GM21390 (cell line): Measurements from ENCODE around the gene SYNDIG1L.
A peak's percentile ranks its signal among the peaks of the same experiment; 100 is the strongest.
"Not testable (repeated sequence)": the region's sequence is repeated elsewhere in the genome, so short reads cannot be mapped to it uniquely, and the experiment has no call there.

Source experiments
- ATAC-seq: cut with Tn5 transposase; IDR thresholded peaks from one replicate; pipeline ENCODE4 v1.9.1; 2021; ENCODE audit not compliant: unreplicated experiment

The SYNDIG1L gene

DNA sequence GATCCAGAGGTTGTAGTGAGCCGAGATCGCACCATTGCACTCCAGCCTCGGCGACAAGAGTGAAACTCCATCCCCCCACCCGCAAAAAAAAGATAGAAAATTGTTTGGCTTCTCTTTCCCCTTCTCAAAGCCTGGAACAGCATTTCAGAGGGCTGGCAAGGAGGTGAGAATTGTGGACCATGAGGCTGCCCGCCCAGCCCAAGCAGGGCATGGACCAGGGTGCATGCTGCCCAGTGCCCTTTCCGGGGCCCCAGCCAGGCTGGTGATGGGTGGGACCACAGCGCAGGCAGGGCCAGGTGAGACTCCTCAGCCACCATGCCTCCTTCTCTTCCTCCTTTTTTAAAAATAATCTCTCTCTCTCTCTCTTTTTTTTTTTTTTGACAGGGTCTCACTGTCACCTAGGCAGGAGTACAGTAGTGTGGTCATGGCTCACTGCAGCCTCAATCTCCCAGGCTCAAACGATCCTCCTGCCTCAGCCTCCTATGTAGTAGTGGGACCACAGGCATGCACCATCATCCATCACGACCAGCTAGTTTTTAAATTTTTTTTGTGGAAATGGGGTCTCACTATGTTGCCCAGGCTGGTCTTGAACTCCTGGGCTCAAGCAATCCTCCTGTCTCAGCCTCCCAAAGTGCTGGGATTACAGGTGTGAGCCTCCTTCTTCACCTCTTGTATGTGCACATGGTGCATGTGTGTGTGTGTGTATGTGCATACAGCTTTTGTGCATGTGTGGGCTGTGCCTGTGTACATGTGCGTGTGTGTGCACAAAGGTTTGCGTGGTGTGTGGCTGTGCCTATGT is 22.2 kb downstream of the SYNDIG1L start:
- ATAC-seq, result no peak

DNA sequence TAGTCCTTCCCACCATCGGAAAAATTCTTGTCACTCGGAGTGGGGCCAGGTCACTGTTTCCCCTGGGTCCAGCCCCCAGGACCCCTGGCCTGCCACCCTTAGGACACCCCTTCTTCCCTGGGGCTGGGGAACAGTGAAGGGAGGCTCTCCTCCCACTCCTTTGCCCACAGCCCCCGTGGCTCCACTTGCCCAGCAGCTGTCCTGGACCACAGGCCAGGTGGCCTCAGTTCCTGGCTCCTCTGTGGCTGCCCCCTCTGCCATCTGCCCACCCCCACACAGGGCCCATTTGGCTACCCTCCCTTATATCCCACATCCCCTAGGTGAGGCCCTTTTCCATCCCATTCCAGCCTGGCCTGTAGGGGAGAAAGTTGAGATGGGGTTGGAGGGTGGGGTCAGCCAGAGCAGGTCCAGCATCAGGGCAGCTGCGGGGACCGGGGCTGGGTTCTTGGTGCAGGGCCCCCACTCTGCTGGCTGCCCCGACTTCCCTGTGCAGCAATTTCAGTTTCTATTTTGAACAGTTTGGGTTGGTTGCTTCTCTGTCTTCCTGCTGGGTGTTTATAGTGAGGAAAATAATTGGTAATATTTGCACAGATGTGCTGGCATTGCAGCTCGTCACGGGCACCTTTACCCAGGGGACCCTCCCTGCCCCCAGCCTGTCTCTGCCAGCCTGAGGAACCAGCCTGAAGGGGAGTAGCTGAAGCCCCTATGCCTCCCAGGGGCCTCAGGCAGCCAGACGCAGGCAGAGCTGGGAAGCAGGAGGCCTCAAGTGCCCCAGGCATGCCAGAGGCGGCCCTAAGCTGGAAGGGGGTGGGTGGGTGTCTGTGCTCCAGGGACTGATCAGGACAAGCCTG is 23.4 kb downstream of the SYNDIG1L start:
- no peak for ATAC-seq

DNA sequence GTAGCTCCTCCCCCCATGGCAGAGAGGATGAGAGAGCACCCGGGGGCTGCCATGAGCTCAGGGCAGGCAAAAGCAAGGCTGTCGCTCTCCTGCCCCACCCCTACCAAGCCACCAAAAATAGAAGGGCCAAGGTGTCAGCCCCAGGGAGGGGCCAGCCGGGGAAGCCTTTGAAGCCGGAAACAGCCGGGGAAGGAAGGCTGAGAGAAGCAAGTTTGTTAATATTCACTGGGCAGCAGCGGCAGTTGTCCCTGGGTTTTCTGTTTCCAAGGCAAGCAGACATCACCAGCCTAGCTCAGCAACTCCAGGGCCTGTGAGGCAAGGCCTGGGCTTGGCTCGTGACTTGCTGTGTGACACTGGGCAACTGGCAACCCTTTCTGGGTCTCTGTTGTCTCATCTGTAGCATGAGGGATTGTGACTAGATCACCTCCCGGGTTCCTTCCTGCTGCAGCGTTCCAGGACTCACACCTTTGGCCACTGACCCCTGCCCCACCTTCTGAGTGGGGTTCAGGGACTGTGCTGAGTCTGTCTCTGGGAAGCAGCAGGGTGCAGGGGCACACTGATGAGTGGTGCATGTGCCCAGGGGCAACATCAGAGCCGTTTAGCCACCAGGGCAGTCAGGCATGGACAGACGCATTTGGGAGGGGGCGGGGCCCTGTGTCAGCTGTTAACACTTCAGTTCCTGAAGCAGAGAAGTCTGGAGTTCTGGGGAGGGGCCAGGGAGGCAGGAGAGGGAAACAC is 24.3 kb downstream of the SYNDIG1L start:
- ATAC-seq, result peak; percentile 78

DNA sequence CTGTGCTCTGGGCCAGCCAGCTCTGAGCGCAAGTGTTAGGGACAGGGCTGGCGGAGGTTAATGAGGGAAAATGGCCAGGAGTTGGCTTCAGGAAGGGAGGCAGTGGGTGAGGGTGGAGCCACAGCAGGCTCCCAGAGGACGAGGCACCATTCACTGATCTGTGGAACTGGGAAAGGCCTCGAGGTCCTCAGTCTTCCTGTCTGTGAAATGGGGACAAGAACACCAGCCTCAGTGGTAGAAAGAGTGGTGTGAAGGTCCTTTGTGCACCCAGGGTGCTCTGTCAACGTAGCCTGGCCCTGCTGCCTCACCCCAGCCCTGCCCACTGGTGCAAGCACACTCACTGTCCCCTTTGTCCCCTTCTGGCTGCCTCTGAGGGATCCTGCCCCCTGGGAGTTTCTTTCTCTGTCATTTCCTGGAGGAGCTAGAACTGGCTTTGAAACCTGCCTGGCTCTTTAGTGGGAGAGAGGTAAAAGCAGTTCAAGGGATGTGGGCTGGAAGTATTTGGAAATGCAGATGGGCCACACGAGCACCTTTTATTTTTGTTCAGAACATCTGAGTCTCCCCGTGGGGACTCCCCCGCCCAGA is 25.0 kb downstream of the SYNDIG1L start:
- ATAC-seq, result no peak

DNA sequence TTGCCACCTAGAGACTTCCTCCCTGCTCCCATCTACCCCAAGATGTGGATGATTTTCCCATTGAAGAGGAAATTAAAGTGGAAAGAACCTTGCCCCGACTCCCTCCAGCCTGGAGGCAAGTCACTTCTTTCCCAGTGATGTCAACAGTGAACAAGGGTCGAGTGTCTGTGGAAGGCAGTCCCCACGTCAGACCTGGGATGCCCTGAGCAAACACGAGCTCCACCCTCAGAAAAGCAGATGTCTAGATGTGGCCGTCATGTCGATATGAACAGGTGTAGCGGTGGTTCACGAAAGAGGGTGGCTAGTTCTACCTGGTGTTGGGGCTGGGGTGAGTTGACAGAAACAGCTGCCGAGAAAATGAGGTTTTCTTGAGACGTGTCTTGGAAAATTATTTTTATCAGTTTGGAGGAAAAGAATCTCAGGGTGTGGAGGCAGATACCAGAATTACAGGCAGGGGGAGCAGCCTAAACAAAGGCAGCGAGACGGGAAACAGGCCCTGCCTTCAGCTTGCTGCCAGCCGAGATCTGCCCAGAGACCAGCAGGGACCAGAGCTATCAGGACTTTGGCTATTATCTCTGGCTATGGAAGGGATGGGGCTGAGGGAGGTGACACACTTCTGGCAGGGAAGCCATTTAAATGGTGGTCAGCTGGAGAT is 25.9 kb downstream of the SYNDIG1L start:
- no peak for ATAC-seq

DNA sequence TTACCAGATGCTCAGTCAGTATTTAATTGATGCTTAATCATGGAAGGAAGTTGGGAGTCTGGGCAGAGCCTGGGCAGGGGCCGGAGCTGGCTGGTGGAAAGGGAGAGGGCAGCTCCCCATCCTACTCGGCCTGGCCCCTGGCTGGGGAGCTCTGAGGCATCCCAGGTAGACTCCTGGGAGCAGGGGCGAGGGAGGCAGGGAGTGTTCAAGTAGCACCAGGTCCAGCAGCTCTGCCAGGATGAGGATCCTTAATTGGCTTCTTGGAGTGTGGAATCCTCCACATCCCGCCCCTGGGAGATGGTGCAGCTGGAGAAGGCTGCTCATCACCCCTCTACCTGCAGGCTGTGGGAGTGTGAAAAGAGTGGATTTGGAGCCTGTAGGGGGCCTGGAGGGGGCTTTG is 30.9 kb downstream of the SYNDIG1L start:
- no peak for ATAC-seq

DNA sequence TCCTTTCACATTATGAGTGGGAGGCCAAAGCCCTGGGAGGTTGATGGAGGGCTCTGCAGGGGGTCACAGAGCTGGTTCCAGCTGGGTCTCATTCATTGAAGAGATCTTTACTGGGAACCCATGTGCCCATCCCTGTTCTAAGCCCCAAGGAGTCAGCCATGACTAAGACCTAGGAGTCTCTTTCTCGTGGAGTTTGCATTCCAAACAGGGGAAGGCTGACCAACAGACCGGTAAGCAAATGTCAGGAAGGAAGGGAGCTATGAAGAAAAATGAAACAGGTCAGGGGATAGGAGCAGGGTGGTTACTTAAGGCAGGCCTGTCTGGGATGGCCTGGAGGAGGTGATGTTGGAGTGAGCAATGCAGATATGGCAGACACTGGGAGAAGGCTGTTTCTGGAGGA is 31.5 kb downstream of the SYNDIG1L start:
- no peak for ATAC-seq

DNA sequence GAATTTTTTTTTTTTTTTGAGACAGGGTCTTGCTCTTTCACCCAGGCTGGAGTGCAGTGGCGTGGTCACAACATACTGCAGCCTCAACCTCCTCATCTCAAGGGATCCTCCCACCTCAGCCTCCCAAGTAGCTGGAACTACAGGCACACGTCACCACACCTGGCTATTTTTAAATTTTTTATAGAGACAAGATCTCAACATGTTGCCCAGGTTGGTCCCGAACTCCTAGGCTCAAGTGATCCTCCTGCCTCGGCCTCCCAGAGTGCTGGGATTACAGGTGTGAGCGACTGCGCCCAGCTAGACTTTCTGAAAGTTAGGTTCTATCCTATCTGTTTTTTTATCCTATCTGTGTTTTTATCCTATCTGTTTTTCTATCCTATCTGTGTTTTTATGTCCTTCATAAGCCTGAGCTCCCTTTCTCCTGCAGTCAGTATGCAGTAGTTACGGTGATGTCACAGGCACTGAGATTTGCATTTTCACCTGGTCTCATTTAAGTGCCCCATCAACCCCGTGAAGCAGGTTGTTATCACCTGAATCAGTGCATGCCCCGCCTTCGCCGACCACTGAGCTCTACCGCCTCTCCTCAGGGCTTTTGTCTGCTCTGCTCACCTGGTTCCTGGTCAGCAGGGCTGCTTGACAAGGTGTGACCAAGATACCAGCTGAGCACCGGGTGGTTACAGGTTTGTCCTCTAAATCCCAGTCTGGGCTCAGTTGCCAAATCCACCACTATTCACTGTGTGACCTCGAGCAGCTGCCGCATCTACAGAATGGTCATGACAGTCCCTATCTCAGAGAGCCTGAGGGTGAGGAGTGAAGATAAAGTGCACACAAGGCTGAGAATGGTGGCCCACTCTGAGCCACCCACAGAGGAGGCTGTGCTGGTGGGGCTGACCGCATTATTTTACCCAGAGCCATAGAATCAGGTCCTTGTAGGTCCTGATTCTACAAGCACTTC is 33.1 kb downstream of the SYNDIG1L start:
- no peak for ATAC-seq

DNA sequence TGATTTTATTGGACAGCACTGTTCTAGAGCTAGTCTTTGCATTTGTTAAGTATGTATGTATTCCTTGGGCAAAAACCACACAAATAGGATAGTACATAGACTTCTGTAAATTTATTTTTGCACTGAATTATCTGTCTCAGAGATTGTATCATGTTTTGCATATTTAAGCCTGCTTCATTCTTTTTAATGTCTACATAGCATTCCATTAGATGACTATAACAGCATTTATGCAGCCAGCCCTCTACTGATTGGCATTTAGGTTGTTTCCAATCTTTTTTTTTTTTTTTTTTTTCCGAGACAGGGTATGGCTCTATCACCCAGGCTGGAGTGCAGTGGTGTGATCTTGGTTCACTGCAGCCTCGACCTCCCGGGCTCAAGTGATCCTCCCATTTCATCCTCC is 34.5 kb downstream of the SYNDIG1L start:
- ATAC-seq, result no peak

DNA sequence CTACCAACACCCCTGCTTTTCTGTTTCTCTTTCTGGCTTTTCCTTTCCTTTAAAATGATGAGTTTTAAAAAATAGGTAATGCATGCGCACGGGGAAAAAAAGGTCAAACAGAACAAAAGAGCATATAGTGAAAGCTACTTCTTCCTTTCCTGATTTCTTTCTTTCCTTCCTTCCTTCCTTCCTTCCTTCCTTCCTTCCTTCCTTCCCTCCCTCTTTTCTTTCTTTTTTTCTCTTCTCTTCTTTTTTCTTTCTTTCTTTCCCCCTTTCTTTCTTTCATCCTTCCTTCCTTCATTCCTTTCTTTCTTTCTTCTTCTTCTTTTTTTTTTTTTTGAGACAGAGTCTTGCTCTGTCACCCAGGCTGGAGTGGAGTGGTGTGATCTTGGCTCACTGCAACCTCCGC is 35.5 kb downstream of the SYNDIG1L start:
- not testable (repeated sequence) for ATAC-seq

DNA sequence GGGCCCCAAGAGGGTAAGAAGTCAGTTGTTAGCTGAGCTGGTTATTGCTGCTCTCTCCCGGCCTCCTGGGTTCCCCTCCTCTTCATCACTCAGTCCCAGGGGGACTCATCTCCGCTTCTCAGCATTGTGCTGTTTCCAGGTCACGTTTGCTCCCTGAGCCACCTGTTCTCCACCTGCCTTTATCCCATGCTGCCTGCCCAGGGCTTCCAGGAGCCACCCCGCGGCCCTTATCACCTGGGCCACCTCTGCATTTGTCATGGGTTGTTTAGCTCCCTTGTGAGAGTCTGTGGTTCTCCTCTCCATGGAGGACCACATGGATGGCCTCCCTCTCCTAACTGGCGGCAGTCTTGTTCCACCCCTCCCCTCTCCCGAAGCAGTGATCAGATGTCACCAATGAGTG is 36.0 kb downstream of the SYNDIG1L start:
- ATAC-seq, result no peak

DNA sequence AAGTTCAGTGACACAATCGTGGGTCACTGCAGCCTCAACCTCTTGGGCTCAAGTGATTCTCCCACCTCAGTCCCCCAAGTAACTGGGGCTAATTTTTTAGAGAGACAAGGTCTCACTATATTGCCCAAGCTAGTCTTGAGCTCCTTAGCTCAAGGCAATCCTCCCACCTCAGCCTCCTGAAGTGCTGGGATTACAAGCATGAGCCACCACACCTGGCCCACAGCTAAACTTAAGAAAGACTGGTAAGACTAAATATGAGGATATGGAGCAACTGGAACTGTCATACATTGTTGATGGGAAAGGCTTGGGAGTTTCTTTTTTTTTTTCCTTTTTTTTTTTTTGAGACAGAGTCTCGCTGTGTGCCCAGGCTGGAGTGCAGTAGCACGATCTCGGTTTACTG is 43.8 kb downstream of the SYNDIG1L start:
- ATAC-seq, result no peak

DNA sequence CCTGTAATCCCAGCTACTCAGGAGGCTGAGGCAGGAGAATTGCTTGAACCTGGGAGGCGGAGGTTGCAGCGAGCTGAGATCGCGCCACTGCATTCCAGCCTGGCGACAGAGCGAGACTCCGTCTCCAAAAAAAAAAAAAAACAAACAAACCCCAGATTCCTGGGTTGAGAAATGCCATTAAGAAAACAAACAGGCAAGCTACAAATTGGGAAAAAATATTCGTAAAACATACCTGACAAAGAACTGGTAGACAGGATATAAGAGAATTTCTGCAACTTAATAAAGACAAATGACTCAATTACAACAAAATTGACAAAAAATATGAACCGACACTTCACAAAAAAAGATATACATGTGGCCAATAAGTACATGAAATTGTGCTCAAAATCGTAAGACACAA is 44.4 kb downstream of the SYNDIG1L start:
- not testable (repeated sequence) for ATAC-seq

DNA sequence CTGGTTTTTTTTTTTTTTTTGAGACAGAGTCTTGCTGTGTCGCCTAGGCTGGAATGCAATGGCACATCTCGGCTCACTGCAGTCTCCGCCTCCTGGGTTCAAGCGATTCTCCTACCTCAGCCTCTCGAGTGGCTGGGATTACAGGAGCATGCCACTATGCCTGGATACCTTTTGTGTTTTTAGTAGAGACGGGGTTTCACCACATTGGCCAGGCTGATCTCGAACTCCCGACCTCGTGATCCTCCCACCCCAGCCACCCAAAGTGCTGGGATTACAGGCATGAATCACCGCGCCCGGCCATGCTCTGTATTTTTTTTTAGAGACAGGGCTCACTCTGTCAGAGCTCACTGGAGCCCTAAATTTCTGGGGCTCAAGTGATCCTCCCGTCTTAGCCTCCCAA is 45.2 kb downstream of the SYNDIG1L start:
- ATAC-seq, result no peak

DNA sequence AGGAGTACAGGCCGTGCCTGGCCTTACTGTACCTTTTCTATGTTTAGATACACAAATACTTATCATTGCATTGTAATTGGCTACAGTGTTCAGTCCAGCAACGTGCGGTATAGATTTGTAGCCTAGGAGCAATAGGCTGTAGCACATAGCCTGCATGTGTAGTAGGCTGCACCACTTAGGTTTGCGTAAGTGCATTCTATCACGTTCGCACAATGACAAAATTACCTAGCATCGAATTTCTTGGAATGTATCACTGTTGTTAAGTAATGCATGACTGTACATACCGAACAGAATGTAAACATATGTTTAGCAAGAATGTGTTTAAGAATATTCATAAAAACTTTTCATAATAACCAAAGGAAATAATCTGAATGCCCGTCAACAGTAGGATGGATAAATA is 45.8 kb downstream of the SYNDIG1L start:
- ATAC-seq, result no peak

DNA sequence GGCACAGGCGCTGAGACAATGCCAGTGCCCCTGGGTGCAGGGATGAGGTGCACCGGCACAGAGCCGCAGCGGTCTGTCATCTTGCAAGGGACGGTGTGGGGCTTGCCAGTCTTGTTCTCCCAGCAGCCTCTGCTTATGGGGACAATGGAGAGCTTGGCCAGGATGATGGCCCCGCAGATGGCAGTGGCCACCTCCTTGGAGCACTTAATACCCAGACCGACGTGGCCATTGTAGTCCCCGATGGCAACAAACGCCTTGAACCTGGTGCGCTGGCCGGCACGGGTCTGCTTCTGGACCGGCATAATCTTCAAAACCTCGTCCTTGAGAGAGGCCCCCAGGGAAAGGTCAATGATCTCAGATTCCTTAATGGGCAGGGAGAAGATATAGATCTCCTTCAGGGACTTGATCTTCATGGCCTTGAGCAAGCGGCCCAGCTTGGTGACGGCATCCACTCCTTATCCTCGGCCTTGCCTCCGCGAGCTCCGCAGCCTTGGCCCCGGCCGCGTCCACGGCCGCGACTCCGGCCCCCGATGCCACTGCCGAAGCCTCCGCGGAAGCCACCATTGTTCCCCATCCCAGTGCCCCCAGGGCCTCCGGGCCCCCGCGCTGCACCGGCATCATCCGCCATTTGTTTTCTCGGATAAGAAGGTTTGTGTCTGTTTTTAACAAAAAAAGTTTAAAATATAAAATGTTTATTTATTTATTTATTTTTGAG is 47.9 kb downstream of the SYNDIG1L start:
- no peak for ATAC-seq

DNA sequence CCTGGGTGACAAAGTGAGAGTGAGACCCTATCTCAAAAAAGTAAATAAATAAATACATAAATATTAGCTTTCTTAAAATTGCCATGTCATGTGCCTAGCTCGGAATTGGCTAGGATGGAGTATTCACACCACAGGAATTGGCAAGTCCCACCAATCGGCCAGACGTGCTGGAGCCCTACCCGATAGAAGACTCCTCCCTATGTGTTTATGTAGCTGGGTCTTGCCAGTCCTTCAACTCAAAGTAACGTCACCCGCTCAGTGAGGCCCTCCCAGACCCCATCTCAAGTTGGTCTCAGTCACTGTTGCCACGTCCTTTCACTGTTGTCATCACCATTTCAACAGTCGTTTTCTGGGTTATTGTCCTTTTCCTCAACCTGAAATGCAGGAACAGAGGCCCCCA is 57.6 kb downstream of the SYNDIG1L start:
- no peak for ATAC-seq

DNA sequence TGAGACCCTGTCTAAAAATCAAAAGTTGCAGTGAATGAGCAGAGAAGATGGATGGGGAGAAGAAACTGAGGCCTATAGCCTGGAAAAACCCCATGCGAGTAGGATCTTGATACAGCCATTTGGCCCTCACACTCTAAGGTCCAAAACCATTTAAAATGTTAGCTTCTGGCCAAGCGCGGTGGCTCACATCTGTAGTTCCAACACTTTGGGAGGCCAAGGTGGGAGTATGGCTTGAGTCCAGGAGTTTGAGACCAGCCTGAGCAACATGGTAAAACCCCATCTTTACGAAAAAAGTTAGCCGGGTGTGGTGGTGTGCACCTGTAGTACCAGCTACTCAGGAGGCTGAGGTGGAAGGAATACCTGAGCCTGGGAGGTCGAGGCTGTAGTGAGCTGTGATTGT is 58.0 kb downstream of the SYNDIG1L start:
- ATAC-seq, result no peak

DNA sequence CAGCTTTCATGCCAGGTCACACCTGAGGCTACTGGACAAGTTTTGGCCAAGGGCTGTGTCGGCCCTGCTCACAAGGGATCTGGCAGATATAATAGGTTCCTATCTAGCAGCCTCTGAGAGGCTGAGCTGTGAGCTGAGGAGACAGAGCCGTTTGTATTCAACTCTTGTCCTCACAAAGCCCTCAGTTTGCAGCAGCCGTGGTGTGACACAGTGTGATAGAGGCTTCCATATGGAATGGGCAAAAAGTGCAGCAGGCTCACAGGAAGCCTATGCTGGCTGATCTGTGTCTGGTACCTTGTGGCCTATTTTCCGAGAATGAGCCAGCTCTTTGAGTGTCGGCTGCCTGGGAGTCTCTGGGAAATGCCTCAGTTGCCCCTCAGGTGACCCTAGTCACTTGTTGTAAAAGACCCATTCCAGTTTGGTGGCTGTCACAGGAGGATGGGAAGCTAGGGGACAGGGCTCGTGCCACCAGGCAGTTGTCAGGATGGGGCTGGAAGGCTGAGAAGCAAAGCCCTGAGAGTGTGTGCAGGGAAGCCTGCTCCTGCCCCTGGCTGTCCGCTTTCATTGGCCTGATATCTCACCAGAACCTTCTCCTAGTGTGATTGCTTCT is 61.6 kb downstream of the SYNDIG1L start:
- ATAC-seq, result no peak
